Osteoblast (primary cell): ENCODE results near the gene DYSF. TPM values are rescaled to one million over a fixed set of nuclear protein-coding genes. Genes with fewer than 3 reads are reported as not detected.
"Not testable (repeated sequence)": the region's sequence is repeated elsewhere in the genome, so short reads cannot be mapped to it uniquely, and the experiment has no call there.

Experiments used
- DNase-seq: peaks from one replicate; pipeline ENCODE4 v3.0.0; 2011; ENCODE audit warnings: low spot score, mixed read lengths; ENCODE audit not compliant: insufficient read length; ENCODE audit errors: missing footprints
- H2AFZ ChIP-seq: 2 replicates; pipeline ENCODE4 v1.6.0; 2011; ENCODE audit warnings: mild to moderate bottlenecking, low read length
- H3K27ac ChIP-seq: 2 replicates; pipeline ENCODE4 v1.5.1; 2011; ENCODE audit warnings: mild to moderate bottlenecking, low read depth, low read length, moderate library complexity
- H3K27me3 ChIP-seq: 2 replicates; pipeline ENCODE4 v1.6.0; 2012; ENCODE audit warnings: mild to moderate bottlenecking, control low read depth, inconsistent platforms, low read length, moderate library complexity; ENCODE audit not compliant: insufficient read depth
- H3K36me3 ChIP-seq: 2 replicates; pipeline ENCODE4 v1.5.1; 2011; ENCODE audit warnings: mild to moderate bottlenecking, low read length, control low read depth, moderate library complexity; ENCODE audit not compliant: insufficient read depth
- H3K4me1 ChIP-seq: 2 replicates; pipeline ENCODE4 v1.5.1; 2011; ENCODE audit warnings: mild to moderate bottlenecking, low read length, control low read depth, moderate library complexity; ENCODE audit not compliant: insufficient read depth
- H3K4me2 ChIP-seq: 2 replicates; pipeline ENCODE4 v1.6.0; 2011; ENCODE audit warnings: mild to moderate bottlenecking, low read length; ENCODE audit not compliant: insufficient read depth
- H3K4me3 ChIP-seq: fragments of 200-600 bp; sonication (generic); 3 replicates; pipeline ENCODE4 v1.5.1; 2012; ENCODE audit warnings: mild to moderate bottlenecking, low read length, inconsistent platforms; ENCODE audit not compliant: insufficient read depth
- H3K79me2 ChIP-seq: 2 replicates; pipeline ENCODE4 v1.6.0; 2012; ENCODE audit warnings: mild to moderate bottlenecking, low read length, control low read depth, inconsistent platforms; ENCODE audit not compliant: insufficient read depth
- H3K9me3 ChIP-seq: 2 replicates; pipeline ENCODE4 v1.5.1; 2011; ENCODE audit warnings: low read depth, low read length, control low read depth
- H4K20me1 ChIP-seq: 2 replicates; pipeline ENCODE4 v1.6.0; 2012; ENCODE audit warnings: mild to moderate bottlenecking, low read length, control low read depth; ENCODE audit not compliant: insufficient read depth
- CTCF ChIP-seq: IDR thresholded peaks from 2 replicates; pipeline ENCODE4 v1.5.1; 2011; ENCODE audit warnings: mild to moderate bottlenecking, low read depth, low read length, moderate library complexity; ENCODE audit errors: extremely low read depth
- total RNA-seq: library from RNA; depleted of rRNA; stranded (reverse); fragments of >200 nt; gene quantifications from 2 replicates; pipeline ENCODE4 v1.2.3, GENCODE V29; 2012

Gene DYSF
- total RNA-seq, 1 donor: 4.3 TPM

- DNase-seq: peak; percentile 17
- Histone ChIP-seq H3K4me2 (no peak overlapping the region), H3K9me3 (no peaks in the 10 kb centered on the region), H3K4me3 (no peak overlapping the region), H2AFZ (no peak overlapping the region), H3K27me3 (peaks cover 7% of the 10 kb centered on the region), H3K79me2 (no peaks in the 10 kb centered on the region), H3K4me1 (peaks cover 4% of the 10 kb centered on the region), H4K20me1 (no peaks in the 10 kb centered on the region), H3K27ac (no peak overlapping the region), H3K36me3 (no peaks in the 10 kb centered on the region)
- TF ChIP-seq CTCF: no peak
These were observed 190.5 kb downstream of the DYSF start for GRCh38 chr2:71643674-71644357.

GRCh38 chr2:71646028-71646427, 192.7 kb downstream of the DYSF start:
- H3K36me3 ChIP-seq: no peaks in the 10 kb centered on the region
- no peak for TF ChIP-seq CTCF
- no peaks in the 10 kb centered on the region for H4K20me1 ChIP-seq
- no peak overlapping the region for H3K4me3 ChIP-seq
- no peaks in the 10 kb centered on the region for H3K79me2 ChIP-seq
- H3K4me1 ChIP-seq: peaks cover 4% of the 10 kb centered on the region
- peaks cover 13% of the 10 kb centered on the region for H3K27me3 ChIP-seq
- peak; percentile 90 for DNase-seq
- H3K4me2 ChIP-seq: no peak overlapping the region
- no peak overlapping the region for H2AFZ ChIP-seq
- no peaks in the 10 kb centered on the region for H3K9me3 ChIP-seq
- no peak overlapping the region for H3K27ac ChIP-seq

- no peaks in the 10 kb centered on the region for H4K20me1 ChIP-seq
- H2AFZ ChIP-seq: no peak overlapping the region
- peaks cover 4% of the 10 kb centered on the region for H3K4me1 ChIP-seq
- no peaks in the 10 kb centered on the region for H3K36me3 ChIP-seq
- H3K27ac ChIP-seq: no peak overlapping the region
- DNase-seq: no peak
- H3K4me2 ChIP-seq: no peak overlapping the region
- no peak overlapping the region for H3K4me3 ChIP-seq
- no peaks in the 10 kb centered on the region for H3K79me2 ChIP-seq
- TF ChIP-seq CTCF: no peak
- H3K27me3 ChIP-seq: peaks cover 15% of the 10 kb centered on the region
- H3K9me3 ChIP-seq: no peaks in the 10 kb centered on the region
These were observed 194.0 kb downstream of the DYSF start for GRCh38 chr2:71647356-71647755.

- no peak overlapping the region for H3K4me2 ChIP-seq
- no peaks in the 10 kb centered on the region for H3K9me3 ChIP-seq
- peaks cover 11% of the 10 kb centered on the region for H3K27me3 ChIP-seq
- no peak for TF ChIP-seq CTCF
- no peaks in the 10 kb centered on the region for H4K20me1 ChIP-seq
- H3K27ac ChIP-seq: no peak overlapping the region
- no peaks in the 10 kb centered on the region for H3K4me1 ChIP-seq
- no peak overlapping the region for H3K4me3 ChIP-seq
- no peaks in the 10 kb centered on the region for H3K36me3 ChIP-seq
- H3K79me2 ChIP-seq: no peaks in the 10 kb centered on the region
- DNase-seq: no peak
- H2AFZ ChIP-seq: no peak overlapping the region
These were observed 202.1 kb downstream of the DYSF start for GRCh38 chr2:71655498-71655897.

- H3K4me1 ChIP-seq, H3K9me3 ChIP-seq, H3K4me2 ChIP-seq, H2AFZ ChIP-seq, H3K4me3 ChIP-seq, DNase-seq, H3K27ac ChIP-seq, H3K79me2 ChIP-seq, H3K27me3 ChIP-seq, H3K36me3 ChIP-seq, H4K20me1 ChIP-seq: not testable (repeated sequence)
These were observed 204.9 kb downstream of the DYSF start for GRCh38 chr2:71658256-71658655.
